PC-9 (cell line): ENCODE results near the gene B3GAT3. TPM values are rescaled to one million over a fixed set of nuclear protein-coding genes. Genes with fewer than 3 reads are reported as not detected.

ENCODE experiments used
- BruUV-seq: library from RNA; stranded (reverse); fragments of 400-500 nt; replicated peaks from 2 replicates; lab custom pipeline; 2021; lab: Mats Ljungman, UMichigan
- CTCF ChIA-PET: fragments of 300-600 bp; sonication (Branson Sonifier 250); formaldehyde crosslinking; loops from one replicate; lab custom pipeline; 2022; ENCODE audit warnings: antibody characterized with exemption; lab: Charles Lee
- POLR2A ChIA-PET: fragments of 300-600 bp; sonication (Branson Sonifier 250); formaldehyde crosslinking; loops from one replicate; lab custom pipeline; 2022; ENCODE audit warnings: antibody characterized with exemption; ENCODE audit not compliant: unreplicated experiment; lab: Charles Lee
- DNase-seq, 2 experiments: peaks; one replicate each; pipeline versions ENCODE4 v3.0.0 to v3.0.0-alpha.2; 2015 to 2022; ENCODE audit warnings: mixed read lengths in 1 of 2
- H2AFZ ChIP-seq: fragments of 200-600 bp; sonication (generic); 2 replicates; pipeline ENCODE4 v1.8.1; 2017; ENCODE audit warnings: antibody characterized with exemption
- H3F3A ChIP-seq: fragments of 200-600 bp; sonication (generic); 2 replicates; pipeline ENCODE4 v1.8.1; 2017; ENCODE audit warnings: antibody characterized with exemption, mild to moderate bottlenecking, low read depth; ENCODE audit not compliant: insufficient read depth
- H3K27ac ChIP-seq: fragments of 200-600 bp; sonication (generic); 2 replicates; pipeline ENCODE4 v1.6.1; 2016; ENCODE audit warnings: mixed run types
- H3K27me3 ChIP-seq: fragments of 200-600 bp; sonication (generic); 2 replicates; pipeline ENCODE4 v1.6.1; 2016; ENCODE audit warnings: low read depth, mixed run types; ENCODE audit not compliant: insufficient read depth
- H3K36me3 ChIP-seq: fragments of 200-600 bp; sonication (generic); 2 replicates; pipeline ENCODE4 v1.6.1; 2016; ENCODE audit warnings: low read depth, mixed run types
- H3K4me1 ChIP-seq: fragments of 200-600 bp; sonication (generic); replicated peaks from 2 replicates; pipeline ENCODE4 v1.6.1; 2016; ENCODE audit warnings: mixed run types; ENCODE audit not compliant: insufficient read depth
- H3K4me2 ChIP-seq: fragments of 200-600 bp; sonication (generic); 2 replicates; pipeline ENCODE4 v1.6.1; 2017; ENCODE audit warnings: mixed run types
- H3K4me3 ChIP-seq: fragments of 200-600 bp; sonication (generic); 2 replicates; pipeline ENCODE4 v1.6.1; 2016; ENCODE audit warnings: mixed run types
- H3K79me2 ChIP-seq: fragments of 200-600 bp; sonication (generic); 2 replicates; pipeline ENCODE4 v1.6.1; 2017; ENCODE audit warnings: low read depth, mixed run types
- H3K9me2 ChIP-seq: fragments of 200-600 bp; sonication (generic); 2 replicates; pipeline ENCODE4 v1.8.1; 2017; ENCODE audit warnings: mild to moderate bottlenecking; ENCODE audit not compliant: insufficient read depth
- H3K9me3 ChIP-seq: fragments of 200-600 bp; sonication (generic); 2 replicates; pipeline ENCODE4 v1.8.1; 2016; ENCODE audit warnings: low read depth; ENCODE audit not compliant: insufficient read depth
- H4K20me1 ChIP-seq: fragments of 200-600 bp; sonication (generic); 2 replicates; pipeline ENCODE4 v1.8.1; 2017; ENCODE audit not compliant: insufficient read depth
- EZH2 ChIP-seq: fragments of 200-600 bp; sonication (generic); IDR thresholded peaks from 2 replicates; pipeline ENCODE4 v1.8.0; 2017; ENCODE audit warnings: antibody characterized with exemption, low read depth
- intact Hi-C: fragments of 100-400 bp; cut with micrococcal nuclease; formaldehyde crosslinking; loops from one replicate; pipeline ENCODE4 v1.10.0; 2022; ENCODE audit not compliant: unreplicated experiment
- microRNA-seq: library from miRNA; unstranded; fragments of <30 nt; microRNA quantifications from one replicate; pipeline ENCODE4 v1.2.0, GENCODE V29; 2021; ENCODE audit warnings: borderline number of aligned reads, borderline replicate concordance
- total RNA-seq: library from RNA; stranded (reverse); gene quantifications from 2 replicates; pipeline ENCODE4 v1.2.3, GENCODE V29; 2021
- TF ChIP-seq, protein P1 (sequence below): fragments of 200-600 bp; sonication (generic); conservative IDR thresholded peaks from 2 replicates; pipeline ENCODE4 v1.6.1; 2017; ENCODE audit warnings: mixed run types, antibody characterized with exemption, mild to moderate bottlenecking, moderate library complexity

The B3GAT3 gene
- total RNA-seq, 1 experiment from 2014 or later = 38.9 TPM

DNA sequence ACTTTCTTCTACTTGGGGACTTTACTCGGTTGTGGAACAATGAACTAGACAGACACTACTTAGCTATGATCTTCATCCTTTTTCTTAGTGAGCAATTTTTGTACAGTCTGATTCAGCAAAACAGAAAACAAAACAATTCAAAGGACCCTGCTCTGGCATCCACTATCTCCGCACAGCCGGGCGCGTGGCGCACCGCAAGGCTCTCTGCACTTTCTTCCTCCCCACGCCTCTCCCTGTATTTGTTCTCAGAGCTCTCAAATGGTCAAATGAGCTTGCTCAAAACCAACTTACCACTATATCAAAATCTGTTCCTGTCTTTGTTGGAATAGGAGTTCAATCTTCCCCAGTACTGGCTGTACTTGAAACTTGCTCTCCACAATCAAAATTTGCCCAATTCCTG is 55.5 kb downstream of the B3GAT3 start:
- Histone ChIP-seq H3K36me3 (peaks cover 71% of the 10 kb centered on the region), H3K27ac (peak overlapping the region; percentile 36; the same call in 1 of the 2 replicates), H3K9me2 (no peaks in the 10 kb centered on the region), H3K4me1 (peaks cover 48% of the 10 kb centered on the region), H4K20me1 (peaks cover 91% of the 10 kb centered on the region), H3K27me3 (no peaks in the 10 kb centered on the region), H3K4me2 (no peak overlapping the region), H3F3A (peaks cover 99% of the 10 kb centered on the region), H3K9me3 (no peaks in the 10 kb centered on the region), H3K4me3 (no peak overlapping the region), H3K79me2 (peaks cover 88% of the 10 kb centered on the region), H2AFZ (no peak overlapping the region)
- BruUV-seq = no TSS peak
- ChIA-PET POLR2A (no interaction called here), CTCF (interaction anchor here (0.6 to 1.3 kb wide), 2 partner anchors 70 to 172 kb away, joined by 4 to 13 read pairs; no protein-coding TSS in a partner anchor)
- intact Hi-C loops = no loop called here
- TF ChIP-seq EZH2 = no peak
- TF ChIP-seq, protein P1, sequence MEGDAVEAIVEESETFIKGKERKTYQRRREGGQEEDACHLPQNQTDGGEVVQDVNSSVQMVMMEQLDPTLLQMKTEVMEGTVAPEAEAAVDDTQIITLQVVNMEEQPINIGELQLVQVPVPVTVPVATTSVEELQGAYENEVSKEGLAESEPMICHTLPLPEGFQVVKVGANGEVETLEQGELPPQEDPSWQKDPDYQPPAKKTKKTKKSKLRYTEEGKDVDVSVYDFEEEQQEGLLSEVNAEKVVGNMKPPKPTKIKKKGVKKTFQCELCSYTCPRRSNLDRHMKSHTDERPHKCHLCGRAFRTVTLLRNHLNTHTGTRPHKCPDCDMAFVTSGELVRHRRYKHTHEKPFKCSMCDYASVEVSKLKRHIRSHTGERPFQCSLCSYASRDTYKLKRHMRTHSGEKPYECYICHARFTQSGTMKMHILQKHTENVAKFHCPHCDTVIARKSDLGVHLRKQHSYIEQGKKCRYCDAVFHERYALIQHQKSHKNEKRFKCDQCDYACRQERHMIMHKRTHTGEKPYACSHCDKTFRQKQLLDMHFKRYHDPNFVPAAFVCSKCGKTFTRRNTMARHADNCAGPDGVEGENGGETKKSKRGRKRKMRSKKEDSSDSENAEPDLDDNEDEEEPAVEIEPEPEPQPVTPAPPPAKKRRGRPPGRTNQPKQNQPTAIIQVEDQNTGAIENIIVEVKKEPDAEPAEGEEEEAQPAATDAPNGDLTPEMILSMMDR = no peak
- no peak for DNase-seq

Small RNA genes lying within 50 kb of the gene (microRNA-seq; reads per million reads assigned to microRNA genes)
- gene MIR6747 = not detected

Other genes starting within 250 kb of the B3GAT3 start
- gene SCGB1A1, start 203.0 kb downstream of the B3GAT3 start, total RNA-seq = not detected in 2 replicates
- gene AHNAK, start 75.2 kb downstream of the B3GAT3 start, total RNA-seq = 632 and 734 TPM in 2 replicates
- 1,773 and 2,008 TPM in 2 replicates for gene EEF1G, start 48.1 kb downstream of the B3GAT3 start, total RNA-seq
- gene TUT1, start 30.5 kb downstream of the B3GAT3 start, total RNA-seq = 39.3 and 40.5 TPM in 2 replicates
- 96.6 and 120 TPM in 2 replicates for gene MTA2, start 20.1 kb downstream of the B3GAT3 start, total RNA-seq
- gene EML3, start 9.2 kb downstream of the B3GAT3 start, total RNA-seq = 83.2 and 84.2 TPM in 2 replicates
- 6.2 and 7.0 TPM in 2 replicates for gene ROM1, start 8.7 kb downstream of the B3GAT3 start, total RNA-seq
- gene GANAB, start 24.6 kb upstream of the B3GAT3 start, total RNA-seq = 478 and 525 TPM in 2 replicates
- gene INTS5, start 31.3 kb upstream of the B3GAT3 start, total RNA-seq = 28.2 and 31.5 TPM in 2 replicates
- gene C11orf98, start 43.2 kb upstream of the B3GAT3 start, total RNA-seq = 86.7 and 94.9 TPM in 2 replicates
- 19.2 and 51.9 TPM in 2 replicates for gene CSKMT, start 43.3 kb upstream of the B3GAT3 start, total RNA-seq
- gene UQCC3, start 49.7 kb upstream of the B3GAT3 start, total RNA-seq = 16.1 and 25.4 TPM in 2 replicates
- gene LBHD1, start 50.3 kb upstream of the B3GAT3 start, total RNA-seq = 13.2 and 16.1 TPM in 2 replicates
- 143 and 150 TPM in 2 replicates for gene UBXN1, start 57.1 kb upstream of the B3GAT3 start, total RNA-seq
- gene LRRN4CL, start 67.5 kb upstream of the B3GAT3 start, total RNA-seq = 1.0 and 1.3 TPM in 2 replicates
- 173 and 201 TPM in 2 replicates for gene BSCL2, start 85.4 kb upstream of the B3GAT3 start, total RNA-seq
- 0.57 TPM in 1 of 2 replicates, not detected in the other for gene GNG3, start 85.7 kb upstream of the B3GAT3 start, total RNA-seq
- 55.2 and 76.9 TPM in 2 replicates for gene HNRNPUL2, start 105.5 kb upstream of the B3GAT3 start, total RNA-seq
- 65.3 and 71.4 TPM in 2 replicates for gene TTC9C, start 106.5 kb upstream of the B3GAT3 start, total RNA-seq
- gene ZBTB3, start 132.2 kb upstream of the B3GAT3 start, total RNA-seq = 16.5 and 17.2 TPM in 2 replicates
- gene POLR2G, start 139.6 kb upstream of the B3GAT3 start, total RNA-seq = 131 and 155 TPM in 2 replicates
- gene TAF6L, start 149.4 kb upstream of the B3GAT3 start, total RNA-seq = 31.2 and 36.4 TPM in 2 replicates
- gene TMEM179B, start 165.4 kb upstream of the B3GAT3 start, total RNA-seq = 45.5 and 48.3 TPM in 2 replicates
- gene TMEM223, start 170.0 kb upstream of the B3GAT3 start, total RNA-seq = 17.9 and 22.6 TPM in 2 replicates
- gene NXF1, start 183.5 kb upstream of the B3GAT3 start, total RNA-seq = 45.6 and 56.1 TPM in 2 replicates
- gene STX5, start 210.1 kb upstream of the B3GAT3 start, total RNA-seq = 61.9 and 65.8 TPM in 2 replicates
- not detected in 2 replicates for gene TEX54, start 210.9 kb upstream of the B3GAT3 start, total RNA-seq
- gene WDR74, start 217.6 kb upstream of the B3GAT3 start, total RNA-seq = 72.4 and 74.1 TPM in 2 replicates